Psoas muscle (tissue), 8 donors: Measurements from ENCODE around the gene L2HGDH. TPM values are rescaled to one million over a fixed set of nuclear protein-coding genes. Genes with fewer than 3 reads are reported as not detected.

Experiments
- ATAC-seq, 4 donors: fragments of 200-7000 bp; cut with Tn5 transposase; one replicate each; pipeline ENCODE4 v1.9.1; 2020; ENCODE audit warnings: moderate library complexity in 3 of 4, mild to moderate bottlenecking in 2 of 4
- DNase-seq, 2 donors: peaks; one replicate each; pipeline ENCODE4 v3.0.0-alpha.2; 2020
- H3K27ac ChIP-seq: fragments of 200-600 bp; one replicate; pipeline ENCODE4 v1.8.0; 2022
- H3K27me3 ChIP-seq, 3 donors: fragments of 200-600 bp in 1 of 3; one replicate each; pipeline versions ENCODE4 v1.6.1 to v1.8.0; 2013 to 2022; ENCODE audit warnings: low read length in 2 of 3, mild to moderate bottlenecking in 2 of 3, moderate library complexity in 1 of 3; ENCODE audit not compliant: insufficient read depth in 3 of 3
- H3K36me3 ChIP-seq, 2 donors: fragments of 200-600 bp in 1 of 2; one replicate each; pipeline versions ENCODE4 v1.6.1 to v1.8.0; 2013 to 2022; ENCODE audit warnings: low read depth in 1 of 2, mild to moderate bottlenecking in 1 of 2, moderate library complexity in 1 of 2; ENCODE audit not compliant: insufficient read depth in 1 of 2
- H3K4me1 ChIP-seq: fragments of 200-600 bp; one replicate; pipeline ENCODE4 v1.8.0; 2022
- H3K4me3 ChIP-seq: fragments of 200-600 bp; one replicate; pipeline ENCODE4 v1.8.0; 2022; ENCODE audit warnings: mild to moderate bottlenecking
- H3K9me3 ChIP-seq: fragments of 200-600 bp; one replicate; pipeline ENCODE4 v1.8.0; 2022
- WGBS, 3 donors: extraction: QIAGEN DNeasy Blood & Tissue Kit; methylation state at CpG; one replicate each; pipeline versions ENCODE4 v1.1.6 to v1.1.7; 2013; 5-methylcytosine and 5-hydroxymethylcytosine counted together
- intact Hi-C, 2 donors: fragments of 100-400 bp; cut with DNase I; formaldehyde crosslinking; loops; one replicate each; pipeline versions ENCODE4 v1.11.0 to v1.14.2; 2022
- polyA plus RNA-seq, 3 donors: library from polyadenylated mRNA; stranded (reverse); fragments of 200-250 nt; gene quantifications; one replicate each; pipeline ENCODE4 v1.2.3, GENCODE V29; 2013
- total RNA-seq, 4 donors: library from RNA; stranded (reverse); fragmentation: NEBNext Ultra II Directional in 2 of 4; extraction: Animal tissue kit (Norgen Biotek cat#: 25700) in 2 of 4; gene quantifications; one replicate each; pipeline versions ENCODE4 v1.2.1 to v1.2.4, GENCODE V29; 2021 to 2023
- TF ChIP-seq, protein P1 (sequence below): fragments of 200-600 bp; IDR thresholded peaks from one replicate; pipeline ENCODE4 v1.8.0; 2022; ENCODE audit warnings: antibody characterized with exemption
- donor health status: healthy with polysubstance abuse.
- donor health status: DM: no; HTN: no; CAD: no; lungs with moderate emphysema.
- donor health status: Bipolar disorder and iron deficiency.
- donor health status: healthy.
- donor health status: DM: yes; HTN: yes; CAD: no.
- donor health status: DM: no; HTN: no; CAD: no.
- donor health status: DM: no; HTN: no; CAD: no.
- donor health status: DM: yes; HTN: yes; CAD: no.

Gene L2HGDH
- total and polyA plus RNA-seq, 7 donors = 3.5 to 10.9 (median 10.0) TPM

DNA sequence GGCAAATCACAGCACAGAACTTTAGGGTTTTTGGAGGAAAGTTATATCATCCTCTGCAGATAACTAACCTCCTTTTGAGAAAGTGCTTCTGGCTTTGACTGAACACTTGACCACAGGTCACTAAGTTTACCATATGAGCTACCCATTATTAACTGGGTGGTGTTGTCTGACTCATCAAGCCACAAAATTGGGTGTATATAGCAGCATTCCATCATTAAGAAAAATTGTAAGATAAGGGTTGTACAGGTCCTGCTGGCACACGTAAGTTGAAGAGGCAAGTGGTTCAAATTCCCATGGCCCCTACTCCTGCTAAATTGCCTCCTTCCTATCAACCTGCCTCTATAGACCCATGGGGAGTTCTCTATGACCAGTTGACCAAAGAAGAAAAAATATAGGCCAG lies 39.5 kb downstream of the L2HGDH start:
- intact Hi-C loops = no loop called here
- DNase-seq (no peak), ATAC-seq (no peak)
- WGBS, 3 donors = 94 to 100% (median 100%) methylated on average over 1 of the region's 1 CpG
- TF ChIP-seq, protein P1, sequence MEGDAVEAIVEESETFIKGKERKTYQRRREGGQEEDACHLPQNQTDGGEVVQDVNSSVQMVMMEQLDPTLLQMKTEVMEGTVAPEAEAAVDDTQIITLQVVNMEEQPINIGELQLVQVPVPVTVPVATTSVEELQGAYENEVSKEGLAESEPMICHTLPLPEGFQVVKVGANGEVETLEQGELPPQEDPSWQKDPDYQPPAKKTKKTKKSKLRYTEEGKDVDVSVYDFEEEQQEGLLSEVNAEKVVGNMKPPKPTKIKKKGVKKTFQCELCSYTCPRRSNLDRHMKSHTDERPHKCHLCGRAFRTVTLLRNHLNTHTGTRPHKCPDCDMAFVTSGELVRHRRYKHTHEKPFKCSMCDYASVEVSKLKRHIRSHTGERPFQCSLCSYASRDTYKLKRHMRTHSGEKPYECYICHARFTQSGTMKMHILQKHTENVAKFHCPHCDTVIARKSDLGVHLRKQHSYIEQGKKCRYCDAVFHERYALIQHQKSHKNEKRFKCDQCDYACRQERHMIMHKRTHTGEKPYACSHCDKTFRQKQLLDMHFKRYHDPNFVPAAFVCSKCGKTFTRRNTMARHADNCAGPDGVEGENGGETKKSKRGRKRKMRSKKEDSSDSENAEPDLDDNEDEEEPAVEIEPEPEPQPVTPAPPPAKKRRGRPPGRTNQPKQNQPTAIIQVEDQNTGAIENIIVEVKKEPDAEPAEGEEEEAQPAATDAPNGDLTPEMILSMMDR = no peak
- peaks cover 0 to 8% of the 10 kb centered on the region in 2 donors for H3K36me3 ChIP-seq
- no peak overlapping the region for H3K4me3 ChIP-seq
- no peak overlapping the region for H3K27ac ChIP-seq
- H3K9me3 ChIP-seq = no peaks in the 10 kb centered on the region
- no peaks in the 10 kb centered on the region for H3K4me1 ChIP-seq
- H3K27me3 ChIP-seq = no peaks in the 10 kb centered on the region

DNA sequence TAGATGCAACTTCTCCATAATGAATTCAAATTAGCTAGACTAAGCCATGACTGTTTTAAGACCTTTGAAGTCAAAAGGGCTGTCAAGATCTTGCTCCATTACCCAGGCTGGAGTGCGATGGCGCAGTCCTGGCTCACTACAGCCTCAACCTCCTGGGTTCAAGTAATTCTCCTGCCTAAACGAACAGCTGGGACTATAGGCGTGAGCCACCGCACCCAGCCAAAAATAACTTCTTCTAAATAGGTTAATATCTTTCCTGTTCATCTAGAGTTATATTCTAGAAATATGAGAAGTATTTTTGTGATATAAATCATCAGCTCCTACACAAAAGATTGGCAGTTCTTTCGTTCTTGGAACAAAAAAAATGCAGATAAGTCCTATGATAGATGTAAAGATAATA lies 41.1 kb downstream of the L2HGDH start:
- H3K27ac ChIP-seq = no peak overlapping the region
- no peak for ATAC-seq
- no peaks in the 10 kb centered on the region for H3K4me1 ChIP-seq
- no peaks in the 10 kb centered on the region for H3K9me3 ChIP-seq
- DNase-seq = no peak
- 88 to 92% (median 91%) methylated on average over 6 of the region's 6 CpGs for WGBS, 3 donors
- H3K36me3 ChIP-seq = peaks cover 0 to 8% of the 10 kb centered on the region in 2 donors
- TF ChIP-seq, protein P1 = no peak
- no peaks in the 10 kb centered on the region for H3K27me3 ChIP-seq
- H3K4me3 ChIP-seq = no peak overlapping the region
- intact Hi-C loops = no loop called here

GRCh38 chr14:50265029-50265428 lies 47.0 kb downstream of the L2HGDH start:
- H3K36me3 ChIP-seq = peaks cover 0 to 15% of the 10 kb centered on the region in 2 donors
- H3K27me3 ChIP-seq = no peaks in the 10 kb centered on the region
- no peak for DNase-seq
- intact Hi-C loops = no loop called here
- no peak for ATAC-seq
- TF ChIP-seq, protein P1 = no peak
- H3K27ac ChIP-seq = no peak overlapping the region
- H3K4me1 ChIP-seq = peaks cover 15% of the 10 kb centered on the region
- H3K4me3 ChIP-seq = no peak overlapping the region
- H3K9me3 ChIP-seq = no peaks in the 10 kb centered on the region

- H3K36me3 ChIP-seq = peaks cover 0 to 8% of the 10 kb centered on the region in 2 donors
- 27 to 43% (median 28%) methylated on average over 4 of the region's 4 CpGs for WGBS, 3 donors
- DNase-seq (no peak), ATAC-seq (peak in 3 of 4 donors; percentile 43 to 63 (median 51))
- TF ChIP-seq, protein P1 = no peak
- no peak overlapping the region for H3K4me3 ChIP-seq
- H3K9me3 ChIP-seq = no peaks in the 10 kb centered on the region
- intact Hi-C loops = no loop called here
- peak overlapping the region; percentile 67 for H3K27ac ChIP-seq
- no peaks in the 10 kb centered on the region for H3K27me3 ChIP-seq
- H3K4me1 ChIP-seq = peaks cover 15% of the 10 kb centered on the region
Measured at GRCh38 chr14:50263321-50263720, 48.7 kb downstream of the L2HGDH start.

DNA sequence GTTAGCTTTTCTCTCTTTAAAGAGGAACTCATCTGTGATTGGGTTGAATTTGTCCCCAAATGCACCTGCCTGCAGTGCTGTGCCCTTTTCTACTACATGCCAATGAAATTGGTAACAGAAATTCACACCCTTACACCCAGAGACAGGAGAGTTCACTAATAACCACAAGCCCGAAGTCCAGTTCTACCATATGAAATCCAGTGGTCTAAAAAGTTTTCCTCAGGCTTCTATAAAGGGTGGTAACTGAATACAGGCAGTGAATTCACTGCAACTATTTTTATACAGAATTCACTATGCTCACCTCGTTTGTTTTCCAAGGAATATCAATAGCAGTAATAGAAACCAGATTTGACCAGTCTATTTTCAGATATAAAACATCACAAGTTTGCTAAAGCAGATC lies 49.2 kb downstream of the L2HGDH start:
- no peaks in the 10 kb centered on the region for H3K9me3 ChIP-seq
- intact Hi-C loops = no loop called here
- H3K36me3 ChIP-seq = peaks cover 0 to 7% of the 10 kb centered on the region in 2 donors
- TF ChIP-seq, protein P1 = no peak
- no peak overlapping the region for H3K4me3 ChIP-seq
- H3K27me3 ChIP-seq = no peaks in the 10 kb centered on the region
- H3K4me1 ChIP-seq = peaks cover 15% of the 10 kb centered on the region
- ATAC-seq (peak in 2 of 4 donors; percentile 27 to 59), DNase-seq (no peak)
- peak overlapping the region; percentile 67 for H3K27ac ChIP-seq
- WGBS, 3 donors = 30 to 39% (median 37%) methylated on average over 2 of the region's 2 CpGs
